Measurements from ENCODE around the gene SLC12A2.

DNA sequence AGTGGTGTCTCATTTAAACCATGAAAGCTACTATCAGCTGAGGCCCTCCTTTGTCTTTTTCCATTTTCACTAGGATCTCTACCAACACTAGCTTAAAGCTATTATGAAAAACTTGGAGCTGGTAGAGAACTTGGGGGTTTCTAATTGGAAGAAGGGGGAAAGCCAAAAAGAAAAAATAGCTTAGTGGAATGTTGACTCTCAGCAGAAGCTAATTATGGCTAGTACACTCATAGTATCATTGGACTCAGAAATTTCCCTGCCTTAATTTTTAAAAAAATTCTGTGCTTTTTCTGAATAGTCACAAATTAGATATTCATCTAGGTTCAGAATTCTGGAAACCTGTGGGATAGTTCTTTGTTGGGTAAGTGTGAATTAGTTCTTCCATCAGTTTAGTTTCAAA, 8.0 kb downstream of the SLC12A2 start:
- TF ChIP-seq, protein P1, sequence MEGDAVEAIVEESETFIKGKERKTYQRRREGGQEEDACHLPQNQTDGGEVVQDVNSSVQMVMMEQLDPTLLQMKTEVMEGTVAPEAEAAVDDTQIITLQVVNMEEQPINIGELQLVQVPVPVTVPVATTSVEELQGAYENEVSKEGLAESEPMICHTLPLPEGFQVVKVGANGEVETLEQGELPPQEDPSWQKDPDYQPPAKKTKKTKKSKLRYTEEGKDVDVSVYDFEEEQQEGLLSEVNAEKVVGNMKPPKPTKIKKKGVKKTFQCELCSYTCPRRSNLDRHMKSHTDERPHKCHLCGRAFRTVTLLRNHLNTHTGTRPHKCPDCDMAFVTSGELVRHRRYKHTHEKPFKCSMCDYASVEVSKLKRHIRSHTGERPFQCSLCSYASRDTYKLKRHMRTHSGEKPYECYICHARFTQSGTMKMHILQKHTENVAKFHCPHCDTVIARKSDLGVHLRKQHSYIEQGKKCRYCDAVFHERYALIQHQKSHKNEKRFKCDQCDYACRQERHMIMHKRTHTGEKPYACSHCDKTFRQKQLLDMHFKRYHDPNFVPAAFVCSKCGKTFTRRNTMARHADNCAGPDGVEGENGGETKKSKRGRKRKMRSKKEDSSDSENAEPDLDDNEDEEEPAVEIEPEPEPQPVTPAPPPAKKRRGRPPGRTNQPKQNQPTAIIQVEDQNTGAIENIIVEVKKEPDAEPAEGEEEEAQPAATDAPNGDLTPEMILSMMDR (conservative IDR thresholded peaks at IDR 0.05): no peak
- no peak for TF ChIP-seq ZFX (IDR thresholded peaks at IDR 0.05)
